Measurements from ENCODE around the gene ENO1. TPM values are rescaled to one million over a fixed set of nuclear protein-coding genes. Genes with fewer than 3 reads are reported as not detected.
"Not testable (repeated sequence)": the region's sequence is repeated elsewhere in the genome, so short reads cannot be mapped to it uniquely, and the experiment has no call there.

Gene ENO1
- total RNA-seq = 1,000 to 10,000 TPM; 2,428 to 2,545 TPM

DNA sequence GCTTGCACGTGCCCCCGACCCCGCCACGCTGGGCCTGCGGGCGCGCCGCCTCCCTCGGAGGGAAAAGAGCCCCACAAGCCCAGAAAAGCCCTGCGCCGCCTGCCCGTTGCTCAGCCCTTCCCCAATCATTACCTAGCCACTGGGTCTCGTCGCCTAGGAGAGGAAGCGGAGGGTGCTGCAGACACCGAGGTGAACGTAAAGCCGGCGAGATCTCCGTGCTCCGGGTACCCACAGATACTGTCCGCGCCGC is at the start of gene ENO1:
ENO1 (minus strand) TSS at position 239 of the 250 bp plus-strand sequence. CDS start 3,778 bp downstream, outside the sequence.
- peaks cover 32% of the 10 kb centered on the region for H3K4me1 Mint-ChIP-seq
- H3K9me3 Mint-ChIP-seq = no peaks in the 10 kb centered on the region
- peak within 1 kb of the TSS; percentile 98 for H3K27ac Mint-ChIP-seq
- H3K27me3 Mint-ChIP-seq = no peaks in the 10 kb centered on the region
- ATAC-seq (ENCODE audit: low read depth) = no peak
- H3K36me3 Mint-ChIP-seq = peaks cover 48% of the 10 kb centered on the region
- POLR2A ChIA-PET = interaction anchor here (0.7 to 6.2 kb wide), 30 partner anchors 9 to 482 kb away, joined by 3 to 193 read pairs (median 6); partner anchors contain the start of gene CA6
- DNase-seq = no peak
- H3K4me3 Mint-ChIP-seq = peak within 1 kb of the TSS; percentile 96

DNA sequence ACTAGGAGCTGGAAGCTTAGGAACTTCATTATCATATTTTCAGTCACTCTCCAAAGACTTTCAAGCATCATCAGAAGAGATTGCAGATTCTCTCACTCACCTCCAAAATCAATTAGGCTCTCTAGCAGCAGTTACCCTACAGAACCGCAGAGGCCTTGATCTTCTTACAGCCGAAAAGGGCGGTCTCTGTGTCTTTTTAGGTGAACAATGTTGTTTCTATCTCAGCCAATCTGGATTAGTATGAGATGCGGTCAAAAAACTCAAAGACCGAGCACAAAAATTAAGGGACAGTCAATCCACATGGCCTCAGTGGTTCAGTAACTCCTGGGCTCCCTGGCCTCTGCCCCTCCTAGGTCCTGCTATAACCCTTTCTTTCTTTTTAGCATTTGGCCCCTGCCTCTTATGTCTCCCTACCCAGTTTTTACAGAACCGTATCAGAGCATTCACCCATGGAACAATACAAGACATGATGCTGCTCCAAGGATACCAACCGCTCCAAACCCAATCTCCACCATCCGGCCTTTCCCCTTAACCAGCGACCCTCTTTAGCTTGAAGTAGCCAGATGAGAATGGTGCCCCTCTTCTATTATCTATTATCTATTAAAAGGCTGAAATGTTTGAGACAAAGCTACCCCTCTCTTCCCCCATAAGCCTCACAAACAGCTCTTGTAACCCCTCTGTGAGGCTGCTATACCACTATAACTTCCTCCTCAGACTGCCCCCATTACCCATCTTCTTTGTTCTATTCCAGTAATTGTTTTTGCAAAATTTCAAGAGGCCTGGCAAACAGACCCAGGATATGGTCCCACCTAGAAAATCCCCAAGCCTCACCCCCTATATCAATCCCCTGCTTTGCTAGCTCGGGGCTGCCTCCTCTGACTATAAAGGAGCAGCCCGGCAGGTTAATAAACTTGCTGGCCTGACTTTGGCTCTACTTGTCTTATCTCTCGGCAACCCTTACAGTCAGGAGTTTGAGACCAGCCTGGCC is 48.5 kb upstream of the ENO1 start:
- ATAC-seq (ENCODE audit: low read depth) (peak; percentile 43), DNase-seq (peak; percentile 59)
- H3K36me3 Mint-ChIP-seq = peaks cover 13% of the 10 kb centered on the region
- H3K9me3 Mint-ChIP-seq = peaks cover 2% of the 10 kb centered on the region
- H3K4me3 Mint-ChIP-seq = no peak overlapping the region
- no peaks in the 10 kb centered on the region for H3K27me3 Mint-ChIP-seq
- POLR2A ChIA-PET = interaction anchor here (0.6 to 18.5 kb wide), 18 partner anchors 9 to 358 kb away, joined by 3 to 907 read pairs (median 5); partner anchors contain the start of genes CA6, ENO1 and RERE
- no peak overlapping the region for H3K27ac Mint-ChIP-seq
- H3K4me1 Mint-ChIP-seq = peaks cover 20% of the 10 kb centered on the region

DNA sequence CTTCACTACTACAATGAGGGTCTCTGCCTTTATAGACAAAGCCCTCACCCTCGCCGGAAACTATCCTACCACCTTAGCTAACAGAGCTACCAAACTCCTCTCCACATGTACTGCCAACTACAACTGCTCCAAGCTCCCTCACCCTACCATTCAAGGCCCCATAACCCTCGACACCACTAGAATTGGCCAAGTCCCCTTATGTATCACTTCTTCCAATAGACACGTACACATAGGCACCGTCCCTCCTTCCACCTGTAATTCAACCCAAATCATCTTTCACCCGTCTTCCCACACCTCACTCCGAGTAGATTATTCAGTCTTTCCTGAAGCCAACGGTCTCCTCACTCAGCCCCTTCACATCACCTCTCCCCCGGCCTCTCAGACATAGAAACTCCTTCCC is 47.5 kb upstream of the ENO1 start:
- H3K4me1 Mint-ChIP-seq = peaks cover 24% of the 10 kb centered on the region
- no peak overlapping the region for H3K27ac Mint-ChIP-seq
- no peaks in the 10 kb centered on the region for H3K27me3 Mint-ChIP-seq
- peaks cover 5% of the 10 kb centered on the region for H3K9me3 Mint-ChIP-seq
- DNase-seq (no peak), ATAC-seq (ENCODE audit: low read depth) (peak; percentile 5)
- no peak overlapping the region for H3K4me3 Mint-ChIP-seq
- POLR2A ChIA-PET = interaction anchor here (0.5 to 18.5 kb wide), 15 partner anchors 8 to 108 kb away, joined by 3 to 907 read pairs (median 6); partner anchors contain the start of genes CA6, ENO1 and RERE
- H3K36me3 Mint-ChIP-seq = peaks cover 8% of the 10 kb centered on the region

DNA sequence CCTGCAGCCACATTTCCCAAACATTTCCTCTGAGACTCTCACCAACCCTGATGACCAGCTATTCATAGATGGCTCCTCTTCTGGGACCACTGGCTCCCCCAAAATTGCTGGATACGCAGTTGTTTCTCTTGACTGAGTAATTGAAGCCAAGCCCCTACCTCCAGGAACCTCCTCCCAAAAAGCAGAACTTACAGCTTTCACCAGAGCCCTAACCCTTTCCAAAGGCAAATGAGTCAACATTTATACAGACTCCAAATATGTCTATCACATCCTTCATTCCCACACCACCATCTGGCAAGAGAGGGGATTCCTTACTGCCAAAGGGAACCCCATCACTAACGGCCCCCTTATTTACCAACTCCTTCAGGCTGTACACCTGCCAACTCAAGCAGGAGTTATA is 46.9 kb upstream of the ENO1 start:
- no peak for DNase-seq
- no peak overlapping the region for H3K27ac Mint-ChIP-seq
- H3K4me1 Mint-ChIP-seq = peaks cover 28% of the 10 kb centered on the region
- no peak for ATAC-seq (ENCODE audit: low read depth)
- H3K4me3 Mint-ChIP-seq = no peak overlapping the region
- peaks cover 5% of the 10 kb centered on the region for H3K9me3 Mint-ChIP-seq
- POLR2A ChIA-PET = interaction anchor here (0.9 to 18.5 kb wide), 13 partner anchors 8 to 108 kb away, joined by 3 to 907 read pairs (median 6); partner anchors contain the start of genes CA6, ENO1 and RERE
- no peaks in the 10 kb centered on the region for H3K27me3 Mint-ChIP-seq
- peaks cover 6% of the 10 kb centered on the region for H3K36me3 Mint-ChIP-seq

DNA sequence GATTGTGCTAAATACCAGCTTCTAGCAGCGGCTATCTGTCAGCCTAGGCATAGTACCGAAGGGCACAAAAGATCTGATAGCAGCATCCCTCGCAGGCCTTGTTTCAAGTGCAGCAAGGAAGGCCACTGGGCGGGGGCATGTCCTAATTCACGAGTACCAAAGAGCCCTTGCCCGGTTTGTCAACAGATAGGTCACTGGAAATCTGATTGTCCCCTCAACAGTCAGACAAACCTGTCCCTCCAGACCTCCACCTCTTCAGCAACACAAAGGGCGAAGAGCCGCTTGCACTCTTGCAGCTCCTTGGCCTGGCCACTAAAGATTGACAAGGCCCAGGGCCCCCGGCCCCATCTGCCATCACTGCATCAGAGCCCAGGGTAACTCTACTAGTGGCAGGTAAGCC is 44.5 kb upstream of the ENO1 start:
- no peak overlapping the region for H3K4me3 Mint-ChIP-seq
- ATAC-seq (ENCODE audit: low read depth) = no peak
- peaks cover 13% of the 10 kb centered on the region for H3K36me3 Mint-ChIP-seq
- H3K9me3 Mint-ChIP-seq = peaks cover 5% of the 10 kb centered on the region
- peak; percentile 63 for DNase-seq
- H3K4me1 Mint-ChIP-seq = peaks cover 29% of the 10 kb centered on the region
- H3K27me3 Mint-ChIP-seq = no peaks in the 10 kb centered on the region
- POLR2A ChIA-PET = interaction anchor here (1.0 to 18.5 kb wide), 8 partner anchors 20 to 64 kb away, joined by 3 to 907 read pairs (median 88); partner anchors contain the start of genes CA6 and ENO1
- H3K27ac Mint-ChIP-seq = no peak overlapping the region

DNA sequence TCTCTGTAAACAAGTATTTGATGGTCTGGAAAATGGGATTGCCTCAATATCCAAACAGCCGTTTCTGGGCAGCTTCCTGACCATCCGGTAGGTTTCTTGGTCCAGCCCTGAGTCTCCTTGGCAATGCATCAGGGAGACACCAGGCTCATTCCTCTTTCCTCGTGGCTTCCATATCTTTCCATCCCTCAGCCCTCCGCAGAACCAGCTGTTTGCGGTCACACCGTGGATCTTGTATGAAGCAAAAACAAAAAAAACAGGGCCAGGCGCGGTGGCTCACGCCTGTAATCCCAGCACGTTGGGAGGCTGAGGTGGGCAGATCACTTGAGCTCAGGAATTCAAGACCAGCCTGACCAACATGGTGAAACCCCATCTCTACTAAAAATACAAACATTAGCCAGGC is 39.0 kb upstream of the ENO1 start:
- peaks cover 46% of the 10 kb centered on the region for H3K36me3 Mint-ChIP-seq
- H3K27me3 Mint-ChIP-seq; ATAC-seq (ENCODE audit: low read depth); H3K9me3 Mint-ChIP-seq; DNase-seq: not testable (repeated sequence)
- peaks cover 56% of the 10 kb centered on the region for H3K4me1 Mint-ChIP-seq
- peak overlapping the region; percentile 83 for H3K4me3 Mint-ChIP-seq
- peak overlapping the region; percentile 84 for H3K27ac Mint-ChIP-seq
- POLR2A ChIA-PET = interaction anchor here (0.7 to 18.5 kb wide), 11 partner anchors 9 to 622 kb away, joined by 3 to 907 read pairs (median 19); partner anchors contain the start of genes CA6, ENO1 and SLC25A33

DNA sequence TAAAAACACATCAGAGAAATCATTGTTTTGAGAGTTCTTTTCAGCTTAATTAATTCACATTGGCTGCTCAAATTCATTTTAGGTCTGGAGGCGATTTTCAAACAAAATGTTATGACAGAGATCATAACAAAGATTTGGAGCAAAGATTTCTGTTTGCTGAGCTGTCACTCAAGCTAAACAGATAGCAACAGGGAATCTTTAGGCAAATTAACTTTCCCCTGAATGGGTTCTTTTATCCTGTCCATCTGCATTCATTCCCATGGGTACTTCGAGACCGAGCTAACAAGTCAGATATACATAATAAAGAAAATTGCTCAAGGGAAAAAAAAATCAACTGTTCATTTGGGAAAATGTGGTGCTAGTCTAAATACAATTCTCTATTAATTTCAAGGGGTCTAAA is 37.0 kb upstream of the ENO1 start:
- DNase-seq = no peak
- POLR2A ChIA-PET = interaction anchor here (1.6 to 17.0 kb wide), 4 partner anchors 37 to 74 kb away, joined by 7 to 907 read pairs (median 10); partner anchors contain the start of gene ENO1
- no peak for ATAC-seq (ENCODE audit: low read depth)
- Mint-ChIP-seq H3K27me3 (no peaks in the 10 kb centered on the region), H3K36me3 (peaks cover 58% of the 10 kb centered on the region), H3K9me3 (no peaks in the 10 kb centered on the region), H3K4me3 (peak overlapping the region; percentile 52), H3K4me1 (peaks cover 51% of the 10 kb centered on the region), H3K27ac (peak overlapping the region; percentile 27)

DNA sequence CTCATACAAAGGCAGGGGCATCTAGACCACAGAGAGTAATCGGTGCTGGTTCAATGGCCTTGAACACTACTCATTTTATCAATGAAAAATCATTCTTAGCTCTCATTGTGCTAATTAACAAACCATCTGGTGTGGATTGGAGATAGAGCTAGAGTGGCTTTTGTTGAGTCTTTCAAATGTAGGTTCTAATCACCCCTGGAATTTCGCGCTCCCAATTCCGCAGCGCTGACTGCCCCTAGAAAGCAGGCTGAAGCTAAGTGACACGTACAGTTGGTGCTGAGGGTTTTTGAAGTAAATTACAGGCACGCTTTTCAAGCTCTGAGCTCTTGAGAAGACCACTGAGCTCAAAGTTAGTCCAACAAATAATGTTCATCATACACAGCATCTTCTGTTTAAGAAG is 36.0 kb upstream of the ENO1 start:
- DNase-seq = no peak
- Mint-ChIP-seq H3K4me1 (peaks cover 52% of the 10 kb centered on the region), H3K36me3 (peaks cover 52% of the 10 kb centered on the region), H3K9me3 (peaks cover 2% of the 10 kb centered on the region), H3K27me3 (no peaks in the 10 kb centered on the region), H3K4me3 (no peak overlapping the region), H3K27ac (no peak overlapping the region)
- POLR2A ChIA-PET = interaction anchor here (0.9 to 17.0 kb wide), 9 partner anchors 11 to 91 kb away, joined by 3 to 907 read pairs (median 4); partner anchors contain the start of gene ENO1
- no peak for ATAC-seq (ENCODE audit: low read depth)

DNA sequence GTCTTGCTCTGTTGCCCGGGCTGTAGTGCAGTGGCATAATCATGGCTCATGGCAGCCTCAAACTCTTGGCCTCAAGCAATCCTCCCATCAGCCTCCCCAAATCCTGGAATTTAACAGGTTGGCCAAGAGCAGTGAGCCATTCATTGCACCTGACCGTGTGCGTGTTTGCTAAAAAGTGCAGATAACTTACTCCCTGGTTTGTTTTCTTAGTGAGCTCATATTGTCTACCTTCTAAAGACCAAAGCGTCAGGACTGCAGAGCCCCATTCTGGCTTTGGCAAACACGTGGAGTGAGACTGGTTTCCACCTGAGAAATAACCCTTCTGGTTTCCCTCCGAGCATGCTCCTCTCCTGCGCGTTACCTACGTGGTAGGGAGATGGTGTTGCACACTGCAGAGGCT is 35.0 kb upstream of the ENO1 start:
- POLR2A ChIA-PET = interaction anchor here (0.7 to 2.7 kb wide), 7 partner anchors 12 to 212 kb away, joined by 3 to 9 read pairs (median 4); no protein-coding TSS in a partner anchor
- ATAC-seq (ENCODE audit: low read depth) = no peak
- H3K4me3 Mint-ChIP-seq = no peak overlapping the region

DNA sequence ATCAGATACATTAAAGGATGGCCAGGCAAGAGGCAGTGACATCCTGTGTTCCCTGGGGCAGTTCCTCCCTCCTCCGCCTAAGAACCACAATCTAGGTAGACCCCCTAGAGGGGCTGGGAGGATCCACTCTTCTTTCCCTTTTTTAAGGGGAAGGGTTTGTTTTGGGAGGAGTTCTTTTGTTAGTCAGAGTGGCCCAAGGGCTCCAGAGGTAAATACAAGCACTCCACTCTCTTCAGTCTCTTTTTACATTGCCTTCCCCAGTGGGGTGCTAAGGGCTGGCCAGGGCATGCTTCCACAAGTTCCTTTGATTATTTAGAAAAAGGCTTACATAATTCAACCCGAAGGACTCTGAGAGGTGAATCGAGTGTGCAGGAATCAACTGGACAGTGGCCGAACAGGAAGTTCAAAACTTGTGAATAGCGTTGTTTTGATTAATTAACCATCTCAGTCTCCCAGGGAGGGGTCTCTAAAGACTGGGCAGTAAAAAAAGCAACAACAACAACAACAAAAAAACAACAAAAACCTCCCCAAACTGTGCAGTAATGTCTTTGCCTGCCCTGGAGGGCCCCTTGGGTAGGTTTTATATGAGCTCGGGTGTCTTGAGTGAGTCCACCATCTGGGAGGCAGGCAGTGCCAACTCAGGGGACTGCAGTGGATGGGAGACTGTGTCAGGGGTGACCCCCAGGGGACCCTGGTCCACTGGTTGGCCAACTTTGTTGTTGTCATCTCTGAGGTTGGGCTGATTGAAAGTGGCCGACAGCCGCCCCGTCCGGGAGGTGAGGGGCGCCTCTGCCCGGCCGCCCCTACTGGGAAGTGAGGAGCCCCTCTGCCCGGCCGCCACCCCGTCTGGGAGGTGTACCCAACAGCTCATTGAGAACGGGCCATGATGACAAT is 33.2 kb upstream of the ENO1 start:
- Mint-ChIP-seq H3K27me3 (no peaks in the 10 kb centered on the region), H3K36me3 (peaks cover 52% of the 10 kb centered on the region), H3K9me3 (peaks cover 2% of the 10 kb centered on the region), H3K4me3 (peak overlapping the region; percentile 10), H3K4me1 (peaks cover 52% of the 10 kb centered on the region), H3K27ac (peak overlapping the region; percentile 79)
- ATAC-seq (ENCODE audit: low read depth) (no peak), DNase-seq (no peak)
- POLR2A ChIA-PET = interaction anchor here (0.7 to 6.4 kb wide), 4 partner anchors 11 to 93 kb away, joined by 3 to 27 read pairs (median 8); no protein-coding TSS in a partner anchor

More for the DNA sequence above, 35.0 kb upstream of the ENO1 start:
- DNase-seq = no peak
- H3K9me3 Mint-ChIP-seq = peaks cover 2% of the 10 kb centered on the region
- no peaks in the 10 kb centered on the region for H3K27me3 Mint-ChIP-seq
- peaks cover 47% of the 10 kb centered on the region for H3K4me1 Mint-ChIP-seq
- peaks cover 50% of the 10 kb centered on the region for H3K36me3 Mint-ChIP-seq
- H3K27ac Mint-ChIP-seq = peak overlapping the region; percentile 51

DNA sequence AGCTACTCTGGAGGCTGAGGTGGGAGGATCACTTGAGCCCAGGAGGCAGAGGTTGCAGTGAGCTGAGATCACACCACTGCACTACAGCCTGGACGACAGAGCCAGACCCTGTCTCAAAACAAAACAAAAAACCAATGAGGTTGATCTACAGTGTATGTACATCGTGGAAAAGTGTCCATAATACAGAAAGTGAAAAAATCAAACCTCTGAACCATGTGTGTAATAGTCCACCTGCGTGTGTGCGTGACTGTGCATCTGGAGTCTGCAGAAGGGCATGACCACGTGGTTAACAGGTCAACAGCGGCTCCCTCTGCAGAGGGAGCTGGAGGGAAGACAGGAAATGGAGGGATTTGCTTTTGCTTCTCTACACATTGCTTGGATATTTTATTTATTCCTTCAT is 32.4 kb upstream of the ENO1 start:
- ATAC-seq (ENCODE audit: low read depth) (no peak), DNase-seq (no peak)
- POLR2A ChIA-PET = interaction anchor here (0.7 to 6.4 kb wide), 6 partner anchors 10 to 94 kb away, joined by 3 to 27 read pairs (median 8); partner anchors contain the start of gene ENO1
- Mint-ChIP-seq H3K4me1 (peaks cover 47% of the 10 kb centered on the region), H3K9me3 (peaks cover 2% of the 10 kb centered on the region), H3K27me3 (no peaks in the 10 kb centered on the region), H3K36me3 (peaks cover 48% of the 10 kb centered on the region), H3K27ac (peak overlapping the region; percentile 79), H3K4me3 (no peak overlapping the region)

DNA sequence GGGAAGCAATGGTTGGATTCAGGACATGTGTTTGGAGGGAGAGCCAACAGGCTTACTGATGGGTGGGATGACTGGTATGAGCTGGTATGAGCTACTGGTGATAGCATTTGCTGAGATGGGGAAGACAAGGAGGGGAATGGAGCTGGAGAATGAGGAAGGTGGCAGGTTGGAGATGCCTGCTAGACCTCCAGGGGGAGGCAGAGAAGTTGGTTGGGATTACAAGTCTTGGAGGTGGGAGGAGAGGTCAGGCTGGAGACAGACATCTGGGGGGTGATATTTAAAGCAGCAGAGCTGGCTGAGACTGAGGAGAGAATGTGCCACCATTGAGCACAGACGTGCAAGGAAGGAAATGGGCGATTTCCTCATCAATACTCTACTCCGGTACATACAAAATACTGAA is 31.8 kb upstream of the ENO1 start:
- POLR2A ChIA-PET = interaction anchor here (1.2 to 6.4 kb wide), 4 partner anchors 32 to 94 kb away, joined by 3 to 27 read pairs (median 12); partner anchors contain the start of gene ENO1
- H3K36me3 Mint-ChIP-seq = peaks cover 49% of the 10 kb centered on the region
- no peak for DNase-seq
- H3K4me1 Mint-ChIP-seq = peaks cover 45% of the 10 kb centered on the region
- peaks cover 2% of the 10 kb centered on the region for H3K9me3 Mint-ChIP-seq
- ATAC-seq (ENCODE audit: low read depth) = no peak
- peak overlapping the region; percentile 52 for H3K27ac Mint-ChIP-seq
- no peaks in the 10 kb centered on the region for H3K27me3 Mint-ChIP-seq
- no peak overlapping the region for H3K4me3 Mint-ChIP-seq

Data from activated naive CD8-positive, alpha-beta T cell treated with anti-CD3 and anti-CD28 coated beads, Interleukin-2, amount 10 ng/mL, durations not matched to agents 7 days and 5 days (primary cell).